GM23338 (cell line): Measurements from ENCODE around the gene SLC9A4. TPM values are rescaled to one million over a fixed set of nuclear protein-coding genes. Genes with fewer than 3 reads are reported as not detected.

Experiments used
- ATAC-seq: fragments of 200-7000 bp; cut with Tn5 transposase; 3 replicates; pipeline ENCODE4 v1.9.1; 2020
- DNase-seq: peaks from one replicate; pipeline ENCODE4 v3.0.0-alpha.2; 2015; ENCODE audit warnings: low spot score
- H2AFZ ChIP-seq: fragments of 200-600 bp; sonication (generic); 2 replicates; pipeline ENCODE4 v1.8.0; 2016; ENCODE audit warnings: antibody characterized with exemption, mild to moderate bottlenecking, moderate library complexity
- H3F3A ChIP-seq: fragments of 200-600 bp; sonication (generic); replicated peaks from 2 replicates; pipeline ENCODE4 v1.8.0; 2017; ENCODE audit warnings: antibody characterized with exemption, mixed run types, low read depth
- H3K27ac ChIP-seq: fragments of 200-600 bp; sonication (generic); 2 replicates; pipeline ENCODE4 v1.6.1; 2016; ENCODE audit warnings: low read depth
- H3K27me3 ChIP-seq: fragments of 200-600 bp; sonication (generic); 2 replicates; pipeline ENCODE4 v1.8.0; 2016; ENCODE audit warnings: mild to moderate bottlenecking, mixed run types, moderate library complexity; ENCODE audit not compliant: insufficient read depth
- H3K36me3 ChIP-seq: fragments of 200-600 bp; sonication (generic); 2 replicates; pipeline ENCODE4 v1.8.0; 2016; ENCODE audit warnings: mild to moderate bottlenecking; ENCODE audit not compliant: insufficient read depth
- H3K4me1 ChIP-seq: fragments of 200-600 bp; sonication (generic); 2 replicates; pipeline ENCODE4 v1.8.0; 2016; ENCODE audit warnings: mild to moderate bottlenecking, moderate library complexity; ENCODE audit not compliant: insufficient read depth
- H3K4me2 ChIP-seq: fragments of 200-600 bp; sonication (generic); 2 replicates; pipeline ENCODE4 v1.7.1; 2017; ENCODE audit warnings: mixed run types
- H3K4me3 ChIP-seq: fragments of 200-600 bp; sonication (generic); 2 replicates; pipeline ENCODE4 v1.6.1; 2016; ENCODE audit warnings: mixed run types
- H3K79me2 ChIP-seq: fragments of 200-600 bp; sonication (generic); replicated peaks from 2 replicates; pipeline ENCODE4 v1.8.0; 2017; ENCODE audit warnings: mild to moderate bottlenecking; ENCODE audit not compliant: insufficient read depth
- H3K9me2 ChIP-seq: fragments of 200-600 bp; sonication (generic); 2 replicates; pipeline ENCODE4 v1.8.0; 2017; ENCODE audit not compliant: insufficient read depth
- H4K20me1 ChIP-seq: fragments of 200-600 bp; sonication (generic); replicated peaks from 2 replicates; pipeline ENCODE4 v1.8.0; 2017; ENCODE audit warnings: mild to moderate bottlenecking; ENCODE audit not compliant: insufficient read depth
- H3K27ac Mint-ChIP-seq: 2 replicates; pipeline ENCODE4 v1.8.0; 2020; ENCODE audit warnings: inconsistent platforms, mild to moderate bottlenecking, moderate library complexity, mixed read lengths
- H3K27me3 Mint-ChIP-seq: 3 replicates; pipeline ENCODE4 v1.8.0; 2022; ENCODE audit warnings: low read depth, mild to moderate bottlenecking, moderate library complexity, mixed read lengths, inconsistent platforms; ENCODE audit not compliant: insufficient read depth, poor library complexity
- H3K36me3 Mint-ChIP-seq: 3 replicates; pipeline ENCODE4 v1.8.0; 2021; ENCODE audit warnings: low read depth, mild to moderate bottlenecking, inconsistent platforms, moderate library complexity, mixed read lengths
- H3K4me1 Mint-ChIP-seq: 3 replicates; pipeline ENCODE4 v1.8.0; 2020; ENCODE audit warnings: mild to moderate bottlenecking, inconsistent platforms, mixed read lengths
- H3K4me3 Mint-ChIP-seq: 3 replicates; pipeline ENCODE4 v1.8.0; 2021; ENCODE audit warnings: moderate library complexity, mild to moderate bottlenecking, inconsistent platforms, mixed read lengths
- H3K9me3 Mint-ChIP-seq: 3 replicates; pipeline ENCODE4 v1.8.0; 2020; ENCODE audit warnings: moderate library complexity, mild to moderate bottlenecking, inconsistent platforms, mixed read lengths
- CREB1 ChIP-seq: fragments of 250-450 bp; sonication (Bioruptor Pico); IDR thresholded peaks from 2 replicates; pipeline ENCODE4 v1.5.0; 2020; ENCODE audit warnings: low read depth, mild to moderate bottlenecking, moderate library complexity
- CTCF ChIP-seq, 2 experiments: fragments of 200-600 bp in 1 of 2; sonication (generic) in 1 of 2; conservative IDR thresholded peaks; 2 replicates each; pipeline versions ENCODE4 v1.5.1 to v1.6.1; 2016 to 2017; ENCODE audit warnings: antibody characterized with exemption in 2 of 2, low read depth in 2 of 2, mild to moderate bottlenecking in 2 of 2, moderate library complexity in 1 of 2
- ETS1 ChIP-seq: IDR thresholded peaks from 2 replicates; pipeline ENCODE4 v1.6.1; 2016; ENCODE audit warnings: antibody characterized with exemption
- EZH2phosphoT487 ChIP-seq: fragments of 200-600 bp; sonication (generic); IDR thresholded peaks from one replicate; pipeline ENCODE4 v1.8.1; 2018; ENCODE audit warnings: antibody characterized with exemption; ENCODE audit not compliant: unreplicated experiment
- JUNB ChIP-seq: IDR thresholded peaks from one replicate; pipeline ENCODE4 v1.6.1; 2016; ENCODE audit warnings: antibody characterized with exemption; ENCODE audit not compliant: unreplicated experiment
- NANOG ChIP-seq: IDR thresholded peaks from 2 replicates; pipeline ENCODE4 v1.6.1; 2016; ENCODE audit warnings: antibody characterized with exemption, borderline replicate concordance
- POLR2AphosphoS5 ChIP-seq: IDR thresholded peaks from 2 replicates; pipeline ENCODE4 v1.6.1; 2016; ENCODE audit warnings: antibody characterized with exemption, low read depth
- REST ChIP-seq: IDR thresholded peaks from one replicate; pipeline ENCODE4 v1.6.1; 2018; ENCODE audit warnings: antibody characterized with exemption; ENCODE audit not compliant: unreplicated experiment
- STAT1 ChIP-seq: IDR thresholded peaks from one replicate; pipeline ENCODE4 v1.6.1; 2016; ENCODE audit warnings: antibody characterized with exemption; ENCODE audit not compliant: unreplicated experiment
- ZNF114 ChIP-seq: fragments of 250-450 bp; sonication (Bioruptor Pico); IDR thresholded peaks from 2 replicates; pipeline ENCODE4 v1.5.0; 2020; ENCODE audit warnings: mild to moderate bottlenecking, moderate library complexity
- ZNF331 ChIP-seq: fragments of 250-450 bp; sonication (Bioruptor Pico); IDR thresholded peaks from 2 replicates; pipeline ENCODE4 v1.5.0; 2020; ENCODE audit warnings: low read depth, mild to moderate bottlenecking, moderate library complexity
- polyA plus RNA-seq: library from polyadenylated mRNA; unstranded; fragments of >200 nt; fragmentation: Nextera tagmentation; extraction: Ambion mirVana; gene quantifications from 2 replicates; pipeline ENCODE4 v1.2.1, GENCODE V29; 2016
- total RNA-seq: library from RNA; depleted of rRNA; stranded (reverse); fragments of >200 nt; shearing (Covaris generic); gene quantifications from 2 replicates; pipeline ENCODE4 v1.2.3, GENCODE V29; 2014

SLC9A4 gene
- total and polyA plus RNA-seq, 2 experiments from 2014 or later = not detected

GRCh38 chr2:102434655-102435381, 38.2 kb upstream of the SLC9A4 start:
- H3K27ac Mint-ChIP-seq = no peak overlapping the region
- Histone ChIP-seq H4K20me1 (no peaks in the 10 kb centered on the region), H3F3A (no peaks in the 10 kb centered on the region), H3K4me2 (no peak overlapping the region), H3K36me3 (no peaks in the 10 kb centered on the region), H3K4me3 (no peak overlapping the region), H3K4me1 (no peaks in the 10 kb centered on the region), H3K27me3 (no peaks in the 10 kb centered on the region), H3K9me2 (0 out of 2 replicates have a peak, but pooled peaks cover 3% of the 10 kb centered on the region), H3K79me2 (no peaks in the 10 kb centered on the region), H3K27ac (no peak overlapping the region), H2AFZ (no peak overlapping the region)
- TF ChIP-seq CREB1 (CRISPR knock-in tag) (no peak), REST (no peak), ZNF331 (CRISPR knock-in tag) (no peak), JUNB (no peak), EZH2phosphoT487 (no peak), ETS1 (no peak), STAT1 (no peak), POLR2AphosphoS5 (no peak), ZNF114 (CRISPR knock-in tag) (no peak), NANOG (no peak)
- no peaks in the 10 kb centered on the region for H3K4me1 Mint-ChIP-seq
- ATAC-seq (no peak), DNase-seq (no peak)
- H3K9me3 Mint-ChIP-seq = no peaks in the 10 kb centered on the region
- H3K27me3 Mint-ChIP-seq = peaks cover 2% of the 10 kb centered on the region
- no peak overlapping the region for H3K4me3 Mint-ChIP-seq
- H3K36me3 Mint-ChIP-seq = no peaks in the 10 kb centered on the region

GRCh38 chr2:102435741-102436140, 37.3 kb upstream of the SLC9A4 start:
- H3K9me2 ChIP-seq = 0 out of 2 replicates have a peak, but pooled peaks cover 7% of the 10 kb centered on the region
- no peaks in the 10 kb centered on the region for H3K4me1 Mint-ChIP-seq
- no peak overlapping the region for H2AFZ ChIP-seq
- DNase-seq (no peak), ATAC-seq (no peak)
- H3K9me3 Mint-ChIP-seq = no peaks in the 10 kb centered on the region
- H3K27me3 Mint-ChIP-seq = peaks cover 2% of the 10 kb centered on the region
- H3K27ac Mint-ChIP-seq = no peak overlapping the region
- H3K27me3 ChIP-seq = no peaks in the 10 kb centered on the region
- H3K79me2 ChIP-seq = no peaks in the 10 kb centered on the region
- no peak overlapping the region for H3K4me2 ChIP-seq
- no peaks in the 10 kb centered on the region for H3K4me1 ChIP-seq
- H3K4me3 ChIP-seq = no peak overlapping the region
- no peaks in the 10 kb centered on the region for H3K36me3 ChIP-seq
- no peaks in the 10 kb centered on the region for H4K20me1 ChIP-seq
- no peaks in the 10 kb centered on the region for H3F3A ChIP-seq
- H3K4me3 Mint-ChIP-seq = no peak overlapping the region
- no peaks in the 10 kb centered on the region for H3K36me3 Mint-ChIP-seq
- no peak overlapping the region for H3K27ac ChIP-seq
- TF ChIP-seq EZH2phosphoT487 = no peak
- no peak for TF ChIP-seq CREB1 (CRISPR knock-in tag)
- no peak for TF ChIP-seq STAT1
- no peak for TF ChIP-seq CTCF (conservative IDR thresholded peaks at IDR 0.05; ENCODE audit: low read depth in 2 of 2)
- no peak for TF ChIP-seq ZNF114 (CRISPR knock-in tag)
- no peak for TF ChIP-seq POLR2AphosphoS5
- TF ChIP-seq ETS1 = no peak
- no peak for TF ChIP-seq ZNF331 (CRISPR knock-in tag)
- no peak for TF ChIP-seq NANOG
- no peak for TF ChIP-seq REST
